RWPE1 (cell line): ENCODE results near the gene DEPDC5.

Experiments used
- CTCF ChIA-PET: fragments of 350-600 bp; sonication (Branson Sonifier 250); formaldehyde crosslinking; extraction: SDS; loops from one replicate; lab custom pipeline; 2021; lab: Yijun Ruan, JAX
- POLR2A ChIA-PET: fragments of 400-600 bp; formaldehyde crosslinking; extraction: SDS; loops from one replicate; lab custom pipeline; 2020; ENCODE audit warnings: antibody characterized with exemption; ENCODE audit not compliant: low non-redundant PET; lab: Yijun Ruan, JAX
- DNase-seq: peaks from one replicate; pipeline ENCODE4 v3.0.0; 2012; ENCODE audit warnings: low spot score
- H3K27ac ChIP-seq: fragments of 450-650 bp; 2 replicates; pipeline ENCODE4 v1.5.1; 2017
- CTCF ChIP-seq: fragments of 450-650 bp; conservative IDR thresholded peaks from 2 replicates; pipeline ENCODE4 v1.5.1; 2017; ENCODE audit warnings: low read depth, mild to moderate bottlenecking

Gene DEPDC5

GRCh38 chr22:31926024-31926423 lies 172.2 kb downstream of the DEPDC5 start:
- H3K27ac ChIP-seq: no peak overlapping the region
- CTCF ChIA-PET: no interaction called here
- POLR2A ChIA-PET: no interaction called here
- no peak for DNase-seq
- no peak for TF ChIP-seq CTCF

GRCh38 chr22:31926969-31927368 lies 173.2 kb downstream of the DEPDC5 start:
- CTCF ChIA-PET: no interaction called here
- peak; percentile 51 for DNase-seq
- TF ChIP-seq CTCF: no peak
- POLR2A ChIA-PET: no interaction called here
- no peak overlapping the region for H3K27ac ChIP-seq

- ChIA-PET CTCF (no interaction called here), POLR2A (no interaction called here)
Measured at GRCh38 chr22:31927562-31927961, 173.7 kb downstream of the DEPDC5 start.

GRCh38 chr22:31929167-31929930 lies 175.5 kb downstream of the DEPDC5 start:
- POLR2A ChIA-PET: no interaction called here

More at GRCh38 chr22:31927562-31927961, 173.7 kb downstream of the DEPDC5 start:
- TF ChIP-seq CTCF: no peak
- H3K27ac ChIP-seq: no peak overlapping the region
- no peak for DNase-seq

GRCh38 chr22:31932863-31933262 lies 179.0 kb downstream of the DEPDC5 start:
- TF ChIP-seq CTCF: no peak
- DNase-seq: no peak
- H3K27ac ChIP-seq: no peak overlapping the region
- ChIA-PET CTCF (no interaction called here), POLR2A (no interaction called here)

More at GRCh38 chr22:31929167-31929930, 175.5 kb downstream of the DEPDC5 start:
- no peak for DNase-seq
- H3K27ac ChIP-seq: no peak overlapping the region
- TF ChIP-seq CTCF: no peak
- CTCF ChIA-PET: interaction anchor here (0.6 to 1.1 kb wide), 3 partner anchors 12 to 129 kb away, joined by 3 to 9 read pairs (median 4); no protein-coding TSS in a partner anchor

GRCh38 chr22:31933406-31933805 lies 179.6 kb downstream of the DEPDC5 start:
- no peak for TF ChIP-seq CTCF
- CTCF ChIA-PET: interaction anchor here (0.6 to 0.7 kb wide), 2 partner anchors 104 to 177 kb away, joined by 4 to 7 read pairs; no protein-coding TSS in a partner anchor

More at GRCh38 chr22:31933406-31933805, 179.6 kb downstream of the DEPDC5 start:
- no peak overlapping the region for H3K27ac ChIP-seq
- DNase-seq: no peak
- POLR2A ChIA-PET: no interaction called here
